Hepatocyte (in vitro differentiated cells): ENCODE measurements around the gene RAB11FIP4. TPM values are rescaled to one million over a fixed set of nuclear protein-coding genes. Genes with fewer than 3 reads are reported as not detected.

Experiments used
- DNase-seq: peaks from one replicate; pipeline ENCODE4 v3.0.0-alpha.2; 2016; ENCODE audit warnings: low spot score
- H2AFZ ChIP-seq: fragments of 200-600 bp; sonication (generic); 2 replicates; pipeline ENCODE4 v1.6.0; 2016; ENCODE audit warnings: antibody characterized with exemption, mild to moderate bottlenecking
- H3K27ac ChIP-seq: fragments of 200-600 bp; sonication (generic); 2 replicates; pipeline ENCODE4 v1.5.1; 2016; ENCODE audit warnings: mild to moderate bottlenecking
- H3K27me3 ChIP-seq: fragments of 200-600 bp; sonication (generic); 2 replicates; pipeline ENCODE4 v1.6.1; 2016
- H3K36me3 ChIP-seq: fragments of 200-600 bp; sonication (generic); replicated peaks from 2 replicates; pipeline ENCODE4 v1.5.1; 2016; ENCODE audit warnings: low read depth; ENCODE audit not compliant: insufficient read depth
- H3K4me1 ChIP-seq: fragments of 200-600 bp; sonication (generic); 2 replicates; pipeline ENCODE4 v1.5.1; 2016; ENCODE audit warnings: mild to moderate bottlenecking, moderate library complexity; ENCODE audit not compliant: insufficient read depth
- H3K4me2 ChIP-seq: fragments of 200-600 bp; sonication (generic); 2 replicates; pipeline ENCODE4 v1.6.0; 2016
- H3K4me3 ChIP-seq: fragments of 200-600 bp; sonication (generic); 2 replicates; pipeline ENCODE4 v1.5.1; 2016; ENCODE audit warnings: mild to moderate bottlenecking
- H3K79me2 ChIP-seq: fragments of 200-600 bp; sonication (generic); 2 replicates; pipeline ENCODE4 v1.6.0; 2017; ENCODE audit warnings: mild to moderate bottlenecking
- H3K9me2 ChIP-seq: fragments of 200-600 bp; sonication (generic); replicated peaks from 2 replicates; pipeline ENCODE4 v1.6.0; 2017; ENCODE audit warnings: mild to moderate bottlenecking; ENCODE audit not compliant: insufficient read depth
- H3K9me3 ChIP-seq: fragments of 200-600 bp; sonication (generic); 2 replicates; pipeline ENCODE4 v1.5.1; 2016; ENCODE audit warnings: low read depth, mild to moderate bottlenecking
- H4K20me1 ChIP-seq: fragments of 200-600 bp; sonication (generic); 2 replicates; pipeline ENCODE4 v1.6.0; 2016; ENCODE audit warnings: mild to moderate bottlenecking; ENCODE audit not compliant: insufficient read depth, poor library complexity, severe bottlenecking
- EZH2 ChIP-seq: fragments of 200-600 bp; sonication (generic); IDR thresholded peaks from 2 replicates; pipeline ENCODE4 v1.6.1; 2016; ENCODE audit warnings: antibody characterized with exemption, mild to moderate bottlenecking, borderline replicate concordance
- EZH2phosphoT487 ChIP-seq: fragments of 200-600 bp; sonication (generic); IDR thresholded peaks from one replicate; pipeline ENCODE4 v1.6.1; 2018; ENCODE audit warnings: antibody characterized with exemption, mild to moderate bottlenecking, low read depth, moderate library complexity; ENCODE audit not compliant: unreplicated experiment, severe bottlenecking
- WGBS: methylation state at CpG from one replicate; pipeline ENCODE4 v1.1.6; 2016; ENCODE audit warnings: low lambda C conversion rate; ENCODE audit errors: missing lambda C conversion rate; 5-methylcytosine and 5-hydroxymethylcytosine counted together
- polyA plus RNA-seq: library from polyadenylated mRNA; unstranded; fragments of >200 nt; fragmentation: Nextera tagmentation; extraction: Ambion mirVana; gene quantifications from 2 replicates; pipeline ENCODE4 v1.2.1, GENCODE V29; 2016
- total RNA-seq: library from RNA; depleted of rRNA; stranded (reverse); fragments of >200 nt; gene quantifications from 2 replicates; pipeline ENCODE4 v1.2.3, GENCODE V29; 2014
- TF ChIP-seq, protein P1 (sequence below): fragments of 200-600 bp; sonication (generic); IDR thresholded peaks from 2 replicates; pipeline ENCODE4 v1.5.1; 2016; ENCODE audit warnings: antibody characterized with exemption, mild to moderate bottlenecking; ENCODE audit not compliant: poor library complexity

RAB11FIP4 gene
- total and polyA plus RNA-seq, 2 experiments from 2014 or later: 25.8 to 35.6 TPM

- H3K4me2 ChIP-seq: peak overlapping the region; percentile 80
- 4% methylated on average over 4 of the region's 4 CpGs for WGBS
Observed at GRCh38 chr17:31488982-31489294, 97.5 kb downstream of the RAB11FIP4 start.

DNA sequence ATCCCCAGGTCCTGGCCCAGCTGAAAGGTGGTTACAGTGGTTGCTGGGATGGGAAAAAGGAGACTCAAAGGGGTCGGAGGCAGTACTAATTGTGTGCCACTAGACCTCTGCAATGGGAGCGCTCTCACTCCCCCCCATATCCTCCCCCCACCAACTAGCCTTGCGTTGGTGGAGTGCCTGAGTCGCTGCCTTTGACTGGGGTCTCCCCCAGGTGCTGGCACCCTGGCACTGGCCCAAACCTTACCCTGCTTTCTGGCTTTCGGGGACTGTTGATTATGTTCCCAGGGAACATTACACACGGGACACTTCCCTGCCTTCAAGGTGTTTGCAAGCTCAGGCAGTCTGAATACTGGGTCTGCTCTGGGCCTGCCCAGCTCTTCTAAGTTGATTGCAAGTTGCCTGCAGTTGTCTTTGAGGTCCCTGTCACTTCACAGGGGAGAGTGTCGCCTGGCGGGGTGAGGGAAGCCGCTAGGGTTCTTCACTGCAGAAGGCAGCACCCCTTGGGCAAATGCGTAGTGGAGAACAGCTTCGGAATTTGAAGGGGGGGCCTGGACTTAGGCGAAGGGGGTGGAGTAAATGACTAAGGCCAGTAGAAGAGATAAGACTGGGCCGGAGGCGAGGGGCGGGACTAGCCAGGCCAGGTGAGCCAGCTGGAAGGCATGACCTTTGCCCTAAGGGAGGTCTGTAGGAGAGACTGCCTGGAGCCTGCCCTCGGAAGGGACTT, 98.0 kb downstream of the RAB11FIP4 start:
- peaks cover 6% of the 10 kb centered on the region for H4K20me1 ChIP-seq
- H2AFZ ChIP-seq: no peak overlapping the region
- no peaks in the 10 kb centered on the region for H3K27me3 ChIP-seq
- H3K4me2 ChIP-seq: peak overlapping the region; percentile 80
- 40% methylated on average over 14 of the region's 16 CpGs for WGBS
- peak overlapping the region; percentile 83 for H3K4me3 ChIP-seq
- no peaks in the 10 kb centered on the region for H3K36me3 ChIP-seq
- peaks cover 55% of the 10 kb centered on the region for H3K79me2 ChIP-seq
- peak overlapping the region; percentile 93 for H3K27ac ChIP-seq
- peak; percentile 89 for DNase-seq
- no peaks in the 10 kb centered on the region for H3K9me3 ChIP-seq
- TF ChIP-seq EZH2phosphoT487 (no peak), EZH2 (no peak)
- TF ChIP-seq, protein P1, sequence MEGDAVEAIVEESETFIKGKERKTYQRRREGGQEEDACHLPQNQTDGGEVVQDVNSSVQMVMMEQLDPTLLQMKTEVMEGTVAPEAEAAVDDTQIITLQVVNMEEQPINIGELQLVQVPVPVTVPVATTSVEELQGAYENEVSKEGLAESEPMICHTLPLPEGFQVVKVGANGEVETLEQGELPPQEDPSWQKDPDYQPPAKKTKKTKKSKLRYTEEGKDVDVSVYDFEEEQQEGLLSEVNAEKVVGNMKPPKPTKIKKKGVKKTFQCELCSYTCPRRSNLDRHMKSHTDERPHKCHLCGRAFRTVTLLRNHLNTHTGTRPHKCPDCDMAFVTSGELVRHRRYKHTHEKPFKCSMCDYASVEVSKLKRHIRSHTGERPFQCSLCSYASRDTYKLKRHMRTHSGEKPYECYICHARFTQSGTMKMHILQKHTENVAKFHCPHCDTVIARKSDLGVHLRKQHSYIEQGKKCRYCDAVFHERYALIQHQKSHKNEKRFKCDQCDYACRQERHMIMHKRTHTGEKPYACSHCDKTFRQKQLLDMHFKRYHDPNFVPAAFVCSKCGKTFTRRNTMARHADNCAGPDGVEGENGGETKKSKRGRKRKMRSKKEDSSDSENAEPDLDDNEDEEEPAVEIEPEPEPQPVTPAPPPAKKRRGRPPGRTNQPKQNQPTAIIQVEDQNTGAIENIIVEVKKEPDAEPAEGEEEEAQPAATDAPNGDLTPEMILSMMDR: no peak
- peaks cover 24% of the 10 kb centered on the region for H3K4me1 ChIP-seq
- H3K9me2 ChIP-seq: no peaks in the 10 kb centered on the region

More at GRCh38 chr17:31488982-31489294, 97.5 kb downstream of the RAB11FIP4 start:
- no peak for TF ChIP-seq EZH2phosphoT487
- no peak for TF ChIP-seq EZH2
- TF ChIP-seq, protein P1: no peak
- no peaks in the 10 kb centered on the region for H3K36me3 ChIP-seq
- H3K79me2 ChIP-seq: peaks cover 51% of the 10 kb centered on the region
- H3K9me2 ChIP-seq: no peaks in the 10 kb centered on the region
- H2AFZ ChIP-seq: no peak overlapping the region
- no peak for DNase-seq
- peak overlapping the region; percentile 83 for H3K4me3 ChIP-seq
- H3K27me3 ChIP-seq: no peaks in the 10 kb centered on the region
- H3K9me3 ChIP-seq: no peaks in the 10 kb centered on the region
- peaks cover 21% of the 10 kb centered on the region for H3K4me1 ChIP-seq
- H3K27ac ChIP-seq: peak overlapping the region; percentile 93
- H4K20me1 ChIP-seq: peaks cover 2% of the 10 kb centered on the region

DNA sequence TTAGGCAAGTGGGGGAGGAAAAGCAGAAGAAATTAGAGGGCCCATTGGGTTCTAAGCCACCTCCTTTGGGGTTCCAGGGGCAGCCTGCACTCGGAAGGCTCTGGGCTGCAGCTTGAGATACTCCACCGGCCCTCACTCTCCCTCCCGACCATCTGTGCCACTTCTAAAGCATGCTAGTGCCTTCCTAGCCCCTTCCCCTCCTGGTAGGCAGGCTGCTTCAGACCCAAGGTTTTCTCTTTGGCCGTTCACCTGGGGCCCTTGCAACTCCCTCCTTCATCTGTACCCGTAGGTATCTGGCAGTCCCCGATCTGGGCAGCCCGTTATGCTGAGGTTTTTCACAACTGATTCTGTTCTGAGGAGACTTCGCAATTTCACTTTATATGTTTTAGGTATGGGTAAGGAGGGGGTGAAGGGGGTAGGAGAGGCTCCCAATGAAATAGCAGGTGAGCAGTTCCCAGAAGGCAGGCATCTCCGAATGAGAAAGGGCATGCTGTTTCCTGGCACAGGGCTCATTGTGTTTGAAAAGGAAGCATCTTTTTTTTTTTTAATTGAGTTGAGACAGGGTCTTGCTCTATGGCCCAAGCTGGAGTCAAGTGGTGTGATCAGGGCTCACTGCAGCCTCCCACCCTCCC, 98.7 kb downstream of the RAB11FIP4 start:
- Histone ChIP-seq H3K4me3 (no peak overlapping the region), H2AFZ (no peak overlapping the region), H3K36me3 (no peaks in the 10 kb centered on the region), H3K9me2 (no peaks in the 10 kb centered on the region), H3K79me2 (peaks cover 62% of the 10 kb centered on the region), H3K9me3 (no peaks in the 10 kb centered on the region), H3K27me3 (no peaks in the 10 kb centered on the region), H3K27ac (peak overlapping the region; percentile 82), H3K4me1 (peaks cover 29% of the 10 kb centered on the region), H3K4me2 (peak overlapping the region; percentile 80), H4K20me1 (peaks cover 6% of the 10 kb centered on the region)
- TF ChIP-seq, protein P1: no peak
- TF ChIP-seq EZH2 (no peak), EZH2phosphoT487 (no peak)
- no peak for DNase-seq
- 57% methylated on average over 9 of the region's 9 CpGs for WGBS
